ENCODE data around the gene SH3RF3.

The SH3RF3 gene

DNA sequence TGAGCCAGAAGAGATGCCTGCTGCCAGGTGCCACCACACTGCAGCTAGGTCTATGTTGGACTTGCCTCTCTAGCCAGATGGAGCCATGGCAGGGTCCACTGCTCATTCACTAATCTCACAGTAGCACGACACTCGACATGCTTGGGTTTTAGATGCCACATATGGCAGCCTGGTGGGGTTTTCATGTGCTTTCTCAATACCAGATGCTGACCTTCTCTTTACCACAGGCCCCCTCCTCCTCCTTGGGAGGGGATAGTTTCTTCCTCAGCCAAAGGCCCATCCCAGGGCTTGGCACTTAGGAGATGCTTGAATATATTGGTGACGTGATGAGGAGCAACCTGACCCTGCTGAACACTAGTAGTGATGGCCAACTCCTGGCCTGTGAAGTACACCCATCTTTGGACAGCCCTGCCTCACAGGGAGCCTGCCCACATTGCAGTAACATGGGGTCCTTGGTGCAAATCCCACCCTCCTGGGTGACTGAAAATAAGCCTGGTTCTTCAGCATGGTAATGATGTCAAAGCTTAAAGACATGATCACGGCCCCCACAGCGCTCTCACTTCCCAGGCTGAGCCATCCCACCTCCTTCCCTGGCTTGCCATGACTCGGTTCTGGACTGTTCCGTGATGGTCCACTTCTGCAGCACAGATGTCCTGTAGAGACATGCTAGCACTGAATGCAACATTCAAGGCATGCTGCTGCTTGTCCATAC lies 227.5 kb downstream of the SH3RF3 start:
- Histone ChIP-seq H2AK5ac (ENCODE audit: low read length) (no peak overlapping the region), H3K27me3 (ENCODE audit: insufficient read depth, low read length, poor library complexity) (no peaks in the 10 kb centered on the region), H3K27ac (ENCODE audit: low read depth, low read length) (no peak overlapping the region), H2BK120ac (ENCODE audit: low read depth, low read length) (no peak overlapping the region), H3K4me3 (ENCODE audit: low read length) (no peak overlapping the region), H2BK15ac (replicated peaks; ENCODE audit: low read depth) (no peak overlapping the region), H2BK5ac (ENCODE audit: low read length) (no peak overlapping the region), H3K79me1 (ENCODE audit: low read length) (no peaks in the 10 kb centered on the region), H3K36me3 (ENCODE audit: control insufficient read depth, insufficient read depth, low read length) (no peaks in the 10 kb centered on the region), H3K56ac (ENCODE audit: low read length) (no peak overlapping the region), H3K4me2 (ENCODE audit: low read length) (no peak overlapping the region), H3K9ac (ENCODE audit: low read length) (no peak overlapping the region), H3K79me2 (ENCODE audit: control insufficient read depth, insufficient read depth, low read length) (no peaks in the 10 kb centered on the region), H3K23ac (ENCODE audit: low read length) (no peak overlapping the region), H4K5ac (ENCODE audit: low read length) (no peak overlapping the region), H3K4me1 (ENCODE audit: control insufficient read depth, low read depth, low read length) (no peaks in the 10 kb centered on the region), H3K4ac (ENCODE audit: low read depth, low read length) (no peak overlapping the region), H4K8ac (ENCODE audit: low read depth, low read length) (no peak overlapping the region), H3K18ac (ENCODE audit: low read length) (no peak overlapping the region)
- DNase-seq: no peak
- WGBS (ENCODE audit: extremely low coverage, insufficient coverage, low lambda C conversion rate): no CpG with 5 or more reads among the region's 7 CpGs

DNA sequence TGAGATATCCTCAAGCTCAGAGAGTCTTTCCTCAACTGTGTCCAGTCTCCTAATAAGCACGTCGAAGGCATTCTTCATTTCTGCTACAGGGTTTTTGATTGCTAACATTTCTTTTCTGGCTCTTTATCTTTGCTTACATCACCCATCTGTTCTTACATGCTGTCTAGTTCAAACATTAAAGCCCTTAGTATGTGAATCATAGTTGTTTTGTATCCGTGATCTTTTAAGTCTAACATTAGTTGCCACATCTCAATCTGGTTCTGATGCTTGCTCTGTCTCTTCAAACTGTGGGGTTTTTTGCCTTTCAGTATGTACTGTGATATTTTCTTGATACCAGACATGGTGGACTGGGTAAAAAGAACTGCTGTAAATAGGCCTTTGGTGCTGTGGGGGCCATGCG lies 235.2 kb downstream of the SH3RF3 start:
- Histone ChIP-seq H3K27ac (ENCODE audit: low read depth, low read length) (no peak overlapping the region), H2BK5ac (ENCODE audit: low read length) (no peak overlapping the region)

GRCh38 chr2:109365131-109365530 lies 236.1 kb downstream of the SH3RF3 start:
- no peak overlapping the region for H4K8ac ChIP-seq (ENCODE audit: low read depth, low read length)
- no peak overlapping the region for H3K18ac ChIP-seq (ENCODE audit: low read length)
- WGBS (ENCODE audit: extremely low coverage, insufficient coverage, low lambda C conversion rate): no CpG with 5 or more reads among the region's 3 CpGs
- H3K4me1 ChIP-seq (ENCODE audit: control insufficient read depth, low read depth, low read length): no peaks in the 10 kb centered on the region
- H2BK120ac ChIP-seq (ENCODE audit: low read depth, low read length): no peak overlapping the region
- H3K27ac ChIP-seq (ENCODE audit: low read depth, low read length): no peak overlapping the region
- no peak overlapping the region for H3K4me3 ChIP-seq (ENCODE audit: low read length)
- DNase-seq: no peak
- no peak overlapping the region for H3K56ac ChIP-seq (ENCODE audit: low read length)
- no peak overlapping the region for H3K4ac ChIP-seq (ENCODE audit: low read depth, low read length)
- H3K79me2 ChIP-seq (ENCODE audit: control insufficient read depth, insufficient read depth, low read length): no peaks in the 10 kb centered on the region
- H2AK5ac ChIP-seq (ENCODE audit: low read length): no peak overlapping the region
- no peak overlapping the region for H3K23ac ChIP-seq (ENCODE audit: low read length)
- no peak overlapping the region for H2BK5ac ChIP-seq (ENCODE audit: low read length)
- no peaks in the 10 kb centered on the region for H3K27me3 ChIP-seq (ENCODE audit: insufficient read depth, low read length, poor library complexity)
- no peak overlapping the region for H3K4me2 ChIP-seq (ENCODE audit: low read length)
- no peaks in the 10 kb centered on the region for H3K36me3 ChIP-seq (ENCODE audit: control insufficient read depth, insufficient read depth, low read length)
- no peaks in the 10 kb centered on the region for H3K79me1 ChIP-seq (ENCODE audit: low read length)
- H3K9ac ChIP-seq (ENCODE audit: low read length): no peak overlapping the region
- no peak overlapping the region for H4K5ac ChIP-seq (ENCODE audit: low read length)
- no peak overlapping the region for H2BK15ac ChIP-seq (replicated peaks; ENCODE audit: low read depth)

More for the DNA sequence above, 235.2 kb downstream of the SH3RF3 start:
- no peak overlapping the region for H2BK15ac ChIP-seq (replicated peaks; ENCODE audit: low read depth)
- no peak overlapping the region for H3K4me2 ChIP-seq (ENCODE audit: low read length)
- H4K8ac ChIP-seq (ENCODE audit: low read depth, low read length): no peak overlapping the region
- no peaks in the 10 kb centered on the region for H3K79me2 ChIP-seq (ENCODE audit: control insufficient read depth, insufficient read depth, low read length)
- no peak overlapping the region for H2BK120ac ChIP-seq (ENCODE audit: low read depth, low read length)
- no CpG with 5 or more reads among the region's 4 CpGs for WGBS (ENCODE audit: extremely low coverage, insufficient coverage, low lambda C conversion rate)
- H3K23ac ChIP-seq (ENCODE audit: low read length): no peak overlapping the region
- H4K5ac ChIP-seq (ENCODE audit: low read length): no peak overlapping the region
- no peak for DNase-seq
- no peak overlapping the region for H3K9ac ChIP-seq (ENCODE audit: low read length)
- H3K36me3 ChIP-seq (ENCODE audit: control insufficient read depth, insufficient read depth, low read length): no peaks in the 10 kb centered on the region
- no peaks in the 10 kb centered on the region for H3K79me1 ChIP-seq (ENCODE audit: low read length)
- H3K4ac ChIP-seq (ENCODE audit: low read depth, low read length): no peak overlapping the region
- H3K27me3 ChIP-seq (ENCODE audit: insufficient read depth, low read length, poor library complexity): no peaks in the 10 kb centered on the region
- H3K18ac ChIP-seq (ENCODE audit: low read length): no peak overlapping the region
- no peak overlapping the region for H3K56ac ChIP-seq (ENCODE audit: low read length)
- H3K4me1 ChIP-seq (ENCODE audit: control insufficient read depth, low read depth, low read length): no peaks in the 10 kb centered on the region
- H3K4me3 ChIP-seq (ENCODE audit: low read length): no peak overlapping the region
- no peak overlapping the region for H2AK5ac ChIP-seq (ENCODE audit: low read length)

DNA sequence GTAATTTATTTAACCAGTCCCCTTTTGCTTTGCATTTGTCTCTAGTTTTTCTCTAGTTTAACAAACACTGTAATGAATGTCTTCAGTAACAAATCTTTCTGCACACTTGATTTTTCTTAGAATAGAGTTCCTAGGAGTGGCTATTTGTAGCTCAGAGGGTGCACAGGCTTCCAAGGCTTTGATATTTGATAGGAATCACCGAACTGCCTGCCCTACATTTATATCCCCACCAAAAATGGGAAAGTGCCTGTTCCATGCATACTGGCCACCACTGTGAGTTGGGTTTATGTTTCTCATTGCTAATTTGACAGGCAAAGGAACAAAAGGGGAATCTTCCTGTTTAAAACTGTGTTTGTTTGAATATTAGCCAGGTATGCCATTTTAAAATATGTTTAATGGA lies 238.7 kb downstream of the SH3RF3 start:
- no peaks in the 10 kb centered on the region for H3K79me1 ChIP-seq (ENCODE audit: low read length)

GRCh38 chr2:109368798-109369197 lies 239.8 kb downstream of the SH3RF3 start:
- Histone ChIP-seq H2BK120ac (ENCODE audit: low read depth, low read length) (no peak overlapping the region), H3K18ac (ENCODE audit: low read length) (no peak overlapping the region), H3K27me3 (ENCODE audit: insufficient read depth, low read length, poor library complexity) (no peaks in the 10 kb centered on the region), H3K79me1 (ENCODE audit: low read length) (no peaks in the 10 kb centered on the region), H3K79me2 (ENCODE audit: control insufficient read depth, insufficient read depth, low read length) (no peaks in the 10 kb centered on the region), H2AK5ac (ENCODE audit: low read length) (no peak overlapping the region), H3K4me1 (ENCODE audit: control insufficient read depth, low read depth, low read length) (no peaks in the 10 kb centered on the region), H2BK15ac (replicated peaks; ENCODE audit: low read depth) (no peak overlapping the region), H3K56ac (ENCODE audit: low read length) (no peak overlapping the region), H4K8ac (ENCODE audit: low read depth, low read length) (no peak overlapping the region), H4K5ac (ENCODE audit: low read length) (no peak overlapping the region), H3K23ac (ENCODE audit: low read length) (no peak overlapping the region), H3K4ac (ENCODE audit: low read depth, low read length) (no peak overlapping the region), H3K4me2 (ENCODE audit: low read length) (no peak overlapping the region), H3K4me3 (ENCODE audit: low read length) (no peak overlapping the region), H3K36me3 (ENCODE audit: control insufficient read depth, insufficient read depth, low read length) (no peaks in the 10 kb centered on the region), H2BK5ac (ENCODE audit: low read length) (no peak overlapping the region), H3K9ac (ENCODE audit: low read length) (no peak overlapping the region), H3K27ac (ENCODE audit: low read depth, low read length) (no peak overlapping the region)
- WGBS (ENCODE audit: extremely low coverage, insufficient coverage, low lambda C conversion rate): no CpG with 5 or more reads among the region's 10 CpGs
- DNase-seq: no peak

More for the DNA sequence above, 238.7 kb downstream of the SH3RF3 start:
- no peaks in the 10 kb centered on the region for H3K4me1 ChIP-seq (ENCODE audit: control insufficient read depth, low read depth, low read length)
- H3K9ac ChIP-seq (ENCODE audit: low read length): no peak overlapping the region
- no peaks in the 10 kb centered on the region for H3K36me3 ChIP-seq (ENCODE audit: control insufficient read depth, insufficient read depth, low read length)
- H4K8ac ChIP-seq (ENCODE audit: low read depth, low read length): no peak overlapping the region
- DNase-seq: no peak
- no peak overlapping the region for H2BK120ac ChIP-seq (ENCODE audit: low read depth, low read length)
- H3K56ac ChIP-seq (ENCODE audit: low read length): no peak overlapping the region
- no peak overlapping the region for H3K23ac ChIP-seq (ENCODE audit: low read length)
- H3K79me2 ChIP-seq (ENCODE audit: control insufficient read depth, insufficient read depth, low read length): no peaks in the 10 kb centered on the region
- no peak overlapping the region for H3K4me2 ChIP-seq (ENCODE audit: low read length)
- H3K4me3 ChIP-seq (ENCODE audit: low read length): no peak overlapping the region
- no peak overlapping the region for H2BK15ac ChIP-seq (replicated peaks; ENCODE audit: low read depth)
- no peak overlapping the region for H3K27ac ChIP-seq (ENCODE audit: low read depth, low read length)
- H3K4ac ChIP-seq (ENCODE audit: low read depth, low read length): no peak overlapping the region
- H3K27me3 ChIP-seq (ENCODE audit: insufficient read depth, low read length, poor library complexity): no peaks in the 10 kb centered on the region
- H2BK5ac ChIP-seq (ENCODE audit: low read length): no peak overlapping the region
- H3K18ac ChIP-seq (ENCODE audit: low read length): no peak overlapping the region
- no peak overlapping the region for H4K5ac ChIP-seq (ENCODE audit: low read length)
- H2AK5ac ChIP-seq (ENCODE audit: low read length): no peak overlapping the region
- WGBS (ENCODE audit: extremely low coverage, insufficient coverage, low lambda C conversion rate): no CpG with 5 or more reads among the region's 1 CpG

GRCh38 chr2:109369671-109370191 lies 240.7 kb downstream of the SH3RF3 start:
- H3K56ac ChIP-seq (ENCODE audit: low read length): no peak overlapping the region
- no peak overlapping the region for H4K5ac ChIP-seq (ENCODE audit: low read length)
- no peak overlapping the region for H3K4ac ChIP-seq (ENCODE audit: low read depth, low read length)
- no peaks in the 10 kb centered on the region for H3K79me2 ChIP-seq (ENCODE audit: control insufficient read depth, insufficient read depth, low read length)
- no peak overlapping the region for H3K27ac ChIP-seq (ENCODE audit: low read depth, low read length)
- no peak overlapping the region for H4K8ac ChIP-seq (ENCODE audit: low read depth, low read length)
- H2AK5ac ChIP-seq (ENCODE audit: low read length): no peak overlapping the region
- no peaks in the 10 kb centered on the region for H3K27me3 ChIP-seq (ENCODE audit: insufficient read depth, low read length, poor library complexity)
- H3K79me1 ChIP-seq (ENCODE audit: low read length): no peaks in the 10 kb centered on the region
- H3K18ac ChIP-seq (ENCODE audit: low read length): no peak overlapping the region
- no peak overlapping the region for H2BK5ac ChIP-seq (ENCODE audit: low read length)
- H3K4me2 ChIP-seq (ENCODE audit: low read length): no peak overlapping the region
- no peak overlapping the region for H2BK15ac ChIP-seq (replicated peaks; ENCODE audit: low read depth)
- H3K36me3 ChIP-seq (ENCODE audit: control insufficient read depth, insufficient read depth, low read length): no peaks in the 10 kb centered on the region
- no CpG with 5 or more reads among the region's 12 CpGs for WGBS (ENCODE audit: extremely low coverage, insufficient coverage, low lambda C conversion rate)
- no peak overlapping the region for H3K9ac ChIP-seq (ENCODE audit: low read length)
- H3K23ac ChIP-seq (ENCODE audit: low read length): no peak overlapping the region
- H3K4me1 ChIP-seq (ENCODE audit: control insufficient read depth, low read depth, low read length): no peaks in the 10 kb centered on the region
- H3K4me3 ChIP-seq (ENCODE audit: low read length): no peak overlapping the region
- H2BK120ac ChIP-seq (ENCODE audit: low read depth, low read length): no peak overlapping the region
- no peak for DNase-seq

Measured in mesendoderm (in vitro differentiated cells).